GM06990 (cell line): ENCODE results near the gene LDAF1.

Source experiments
- DNase-seq: peaks from one replicate; pipeline ENCODE4 v3.0.0-alpha.2; 2011; ENCODE audit not compliant: insufficient read length; ENCODE audit errors: extremely low read depth
- H3K27me3 ChIP-seq: replicated peaks from 2 replicates; pipeline ENCODE4 v1.6.0; 2011; ENCODE audit warnings: low read length; ENCODE audit not compliant: control insufficient read depth, insufficient read depth
- H3K36me3 ChIP-seq: 2 replicates; pipeline ENCODE4 v1.5.1; 2011; ENCODE audit warnings: low read length; ENCODE audit not compliant: control insufficient read depth, insufficient read depth
- H3K4me3 ChIP-seq: replicated peaks from 2 replicates; pipeline ENCODE4 v1.5.1; 2011; ENCODE audit warnings: low read depth, mild to moderate bottlenecking, control low read depth, low read length
- TF ChIP-seq, protein P1 (sequence below): IDR thresholded peaks from 2 replicates; pipeline ENCODE4 v1.5.1; 2011; ENCODE audit warnings: low read length, control low read depth, mild to moderate bottlenecking, inconsistent platforms; ENCODE audit not compliant: insufficient read depth, poor library complexity, severe bottlenecking

Gene LDAF1

DNA sequence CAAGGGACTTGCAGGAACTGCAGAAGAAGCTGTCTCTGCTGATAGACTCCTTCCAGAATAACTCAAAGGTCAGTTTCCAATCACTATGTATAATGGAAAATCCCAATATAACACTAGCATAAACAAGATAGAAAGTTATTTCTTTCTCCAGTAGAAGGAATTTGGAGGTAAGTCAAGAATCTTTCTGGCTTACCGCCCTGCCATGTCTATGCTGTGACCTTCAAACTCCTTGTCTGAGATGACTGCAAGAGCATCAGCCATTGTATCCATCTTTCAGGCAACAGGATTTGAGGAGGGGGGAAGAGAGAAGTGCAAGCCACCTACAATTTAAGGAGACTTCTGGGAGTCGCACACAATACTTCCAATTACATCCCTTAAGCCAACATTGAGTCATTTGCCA is 2.7 kb downstream of the LDAF1 start:
- Histone ChIP-seq H3K36me3 (peaks cover 5% of the 10 kb centered on the region), H3K27me3 (no peaks in the 10 kb centered on the region), H3K4me3 (no peak overlapping the region)
- DNase-seq = no peak
- TF ChIP-seq, protein P1, sequence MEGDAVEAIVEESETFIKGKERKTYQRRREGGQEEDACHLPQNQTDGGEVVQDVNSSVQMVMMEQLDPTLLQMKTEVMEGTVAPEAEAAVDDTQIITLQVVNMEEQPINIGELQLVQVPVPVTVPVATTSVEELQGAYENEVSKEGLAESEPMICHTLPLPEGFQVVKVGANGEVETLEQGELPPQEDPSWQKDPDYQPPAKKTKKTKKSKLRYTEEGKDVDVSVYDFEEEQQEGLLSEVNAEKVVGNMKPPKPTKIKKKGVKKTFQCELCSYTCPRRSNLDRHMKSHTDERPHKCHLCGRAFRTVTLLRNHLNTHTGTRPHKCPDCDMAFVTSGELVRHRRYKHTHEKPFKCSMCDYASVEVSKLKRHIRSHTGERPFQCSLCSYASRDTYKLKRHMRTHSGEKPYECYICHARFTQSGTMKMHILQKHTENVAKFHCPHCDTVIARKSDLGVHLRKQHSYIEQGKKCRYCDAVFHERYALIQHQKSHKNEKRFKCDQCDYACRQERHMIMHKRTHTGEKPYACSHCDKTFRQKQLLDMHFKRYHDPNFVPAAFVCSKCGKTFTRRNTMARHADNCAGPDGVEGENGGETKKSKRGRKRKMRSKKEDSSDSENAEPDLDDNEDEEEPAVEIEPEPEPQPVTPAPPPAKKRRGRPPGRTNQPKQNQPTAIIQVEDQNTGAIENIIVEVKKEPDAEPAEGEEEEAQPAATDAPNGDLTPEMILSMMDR = no peak

DNA sequence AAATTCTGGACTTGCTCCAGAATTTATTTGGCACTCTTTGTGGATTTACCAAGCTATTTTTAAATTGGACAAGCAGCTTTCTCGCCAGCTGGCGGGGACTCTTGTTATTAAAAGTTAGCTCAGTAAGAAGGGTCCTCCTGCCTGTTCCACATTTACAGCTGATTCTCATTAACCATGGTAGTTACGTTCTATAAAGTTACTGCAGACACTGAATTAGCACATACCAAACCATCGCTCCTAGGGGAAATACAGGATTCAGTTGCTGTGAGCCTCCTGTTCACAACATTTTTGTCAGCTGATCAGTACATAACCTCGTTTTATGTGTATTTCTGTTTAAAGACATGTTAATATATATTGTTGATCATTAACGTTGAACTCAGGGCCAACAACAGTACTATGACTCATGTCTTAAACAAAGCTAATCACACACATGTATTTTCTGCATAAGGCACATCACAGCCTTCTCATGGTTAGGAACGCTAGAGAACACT is 4.2 kb downstream of the LDAF1 start:
- H3K36me3 ChIP-seq = peaks cover 6% of the 10 kb centered on the region
- TF ChIP-seq, protein P1 = no peak
- DNase-seq = no peak
- H3K27me3 ChIP-seq = no peaks in the 10 kb centered on the region
- no peak overlapping the region for H3K4me3 ChIP-seq

DNA sequence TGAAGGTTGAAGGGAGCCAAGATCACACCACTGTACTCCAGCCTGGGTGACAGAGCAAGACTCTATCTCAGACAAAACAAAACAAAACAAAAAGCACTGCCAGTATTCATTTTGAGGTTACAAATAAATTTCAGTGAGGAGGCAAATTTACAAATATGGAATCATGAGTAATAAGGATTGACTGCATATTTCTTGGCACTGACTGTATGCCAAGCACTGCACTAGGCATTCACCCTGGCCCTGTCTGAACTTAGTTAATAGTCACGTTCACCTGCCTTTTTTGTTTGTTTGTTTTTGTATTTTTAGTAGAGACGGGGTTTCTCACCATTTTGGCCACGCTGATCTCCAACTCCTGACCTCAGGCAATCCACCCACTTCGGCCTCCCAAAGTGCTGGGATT is 5.1 kb downstream of the LDAF1 start:
- TF ChIP-seq, protein P1 = no peak
- Histone ChIP-seq H3K36me3 (peaks cover 6% of the 10 kb centered on the region), H3K4me3 (no peak overlapping the region), H3K27me3 (no peaks in the 10 kb centered on the region)
- no peak for DNase-seq

DNA sequence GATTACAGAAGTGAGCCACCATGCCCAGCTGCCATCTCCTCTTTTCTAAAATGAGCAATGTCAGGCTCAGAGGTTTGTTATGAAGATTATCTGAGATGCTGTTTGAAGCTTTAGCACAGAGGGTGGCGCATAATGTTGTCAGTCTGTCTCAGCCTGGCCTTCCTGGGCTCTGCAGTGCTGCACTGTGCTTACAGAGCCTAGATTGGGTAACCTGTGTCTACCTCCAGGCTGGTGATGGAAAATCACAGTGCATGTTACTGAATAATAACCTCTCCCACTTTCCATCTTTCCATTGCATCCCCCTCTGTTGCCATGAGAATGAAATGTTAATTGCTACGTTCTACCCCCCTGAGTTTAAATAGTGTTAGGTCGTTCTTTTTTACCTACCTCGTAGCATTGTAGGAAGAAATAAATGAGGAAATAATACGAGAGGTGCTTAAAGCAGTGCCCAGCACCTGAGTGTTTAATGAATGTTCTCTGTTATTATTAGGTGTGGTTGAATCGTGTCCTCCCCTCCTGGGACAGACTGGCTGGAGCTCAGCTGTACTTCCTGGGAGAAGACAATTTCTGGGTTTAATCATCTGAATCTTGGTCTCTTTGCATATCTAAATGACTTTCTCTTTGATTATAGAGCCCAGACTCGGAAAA is 6.2 kb downstream of the LDAF1 start:
- no peaks in the 10 kb centered on the region for H3K27me3 ChIP-seq
- TF ChIP-seq, protein P1 = no peak
- H3K4me3 ChIP-seq = no peak overlapping the region
- no peak for DNase-seq
- peaks cover 6% of the 10 kb centered on the region for H3K36me3 ChIP-seq

DNA sequence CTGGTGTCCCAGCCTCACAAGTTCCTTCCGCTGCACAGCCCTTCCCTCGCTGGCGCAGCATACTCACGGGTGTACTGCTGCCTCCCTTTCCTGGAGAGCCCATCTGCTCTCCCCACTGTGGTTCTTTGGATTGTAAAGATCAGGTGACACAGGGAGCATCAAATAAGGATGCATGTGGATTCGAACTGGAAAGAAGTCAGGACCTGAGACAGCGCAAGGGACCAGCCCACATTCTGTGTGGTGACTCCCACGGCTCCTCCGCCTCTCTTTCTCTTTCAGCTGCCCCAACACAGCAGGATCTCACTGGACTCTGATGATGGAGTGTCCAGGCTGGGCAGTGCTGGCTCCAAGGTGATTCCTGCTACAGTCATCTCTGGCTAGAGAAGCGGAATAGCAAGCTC is 8.1 kb downstream of the LDAF1 start:
- H3K27me3 ChIP-seq = no peaks in the 10 kb centered on the region
- H3K4me3 ChIP-seq = no peak overlapping the region
- no peak for DNase-seq
- peaks cover 6% of the 10 kb centered on the region for H3K36me3 ChIP-seq
- TF ChIP-seq, protein P1 = no peak

DNA sequence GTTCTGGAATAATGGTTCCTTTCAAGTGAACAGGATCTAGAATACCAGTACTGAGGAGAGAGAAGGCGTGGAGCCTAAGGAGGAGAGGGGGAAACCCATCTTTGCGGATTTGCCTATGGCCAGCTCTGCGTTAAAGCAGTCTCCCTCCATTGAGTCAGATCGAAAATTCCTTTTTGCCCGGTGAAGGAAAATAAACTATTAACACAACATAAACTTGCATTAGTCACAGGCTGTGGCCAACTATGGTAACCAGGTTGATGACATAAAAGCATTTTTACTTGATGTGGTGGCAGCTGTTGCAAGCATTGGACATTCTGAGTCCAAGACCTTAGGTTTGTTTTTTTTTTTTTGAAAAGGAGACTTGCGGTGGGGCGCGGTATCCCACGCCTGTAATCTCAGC is 8.9 kb downstream of the LDAF1 start:
- H3K36me3 ChIP-seq = peaks cover 6% of the 10 kb centered on the region
- H3K4me3 ChIP-seq = no peak overlapping the region
- no peaks in the 10 kb centered on the region for H3K27me3 ChIP-seq
- no peak for DNase-seq
- TF ChIP-seq, protein P1 = no peak
